ENCODE results near the gene TMA7. TPM values are rescaled to one million over a fixed set of nuclear protein-coding genes. Genes with fewer than 3 reads are reported as not detected.

Gene TMA7
- total RNA-seq, 1 experiment from 2014 or later = 479 TPM

Other genes starting within 250 kb of the TMA7 start
- not detected in 2 replicates for gene CAMP, start 216.8 kb upstream of the TMA7 start, total RNA-seq (2014; rRNA removed; shearing (Covaris generic))
- gene ZNF589, start 199.2 kb upstream of the TMA7 start, total RNA-seq (2014; rRNA removed; shearing (Covaris generic)) = 0.47 and 1.1 TPM in 2 replicates
- gene NME6, start 138.9 kb upstream of the TMA7 start, total RNA-seq (2014; rRNA removed; shearing (Covaris generic)) = 22.0 and 31.0 TPM in 2 replicates
- not detected in 2 replicates for gene SPINK8, start 106.6 kb upstream of the TMA7 start, total RNA-seq (2014; rRNA removed; shearing (Covaris generic))
- gene FBXW12, start 68.0 kb upstream of the TMA7 start, total RNA-seq (2014; rRNA removed; shearing (Covaris generic)) = not detected in 2 replicates
- 4.1 and 8.9 TPM in 2 replicates for gene PLXNB1, start 10.2 kb upstream of the TMA7 start, total RNA-seq (2014; rRNA removed; shearing (Covaris generic))
- gene CCDC51, start 138 bp upstream of the TMA7 start, total RNA-seq (2014; rRNA removed; shearing (Covaris generic)) = 10.6 and 11.0 TPM in 2 replicates
- gene ATRIP, start 6.5 kb downstream of the TMA7 start, total RNA-seq (2014; rRNA removed; shearing (Covaris generic)) = 4.9 and 7.2 TPM in 2 replicates
- gene SHISA5, start 63.9 kb downstream of the TMA7 start, total RNA-seq (2014; rRNA removed; shearing (Covaris generic)) = 282 and 311 TPM in 2 replicates
- 19.5 and 31.0 TPM in 2 replicates for gene PFKFB4, start 116.5 kb downstream of the TMA7 start, total RNA-seq (2014; rRNA removed; shearing (Covaris generic))
- 0.17 and 2.7 TPM in 2 replicates for gene UCN2, start 123.5 kb downstream of the TMA7 start, total RNA-seq (2014; rRNA removed; shearing (Covaris generic))
- 17.0 and 33.1 TPM in 2 replicates for gene COL7A1, start 155.1 kb downstream of the TMA7 start, total RNA-seq (2014; rRNA removed; shearing (Covaris generic))
- 147 and 314 TPM in 2 replicates for gene UQCRC1, start 169.4 kb downstream of the TMA7 start, total RNA-seq (2014; rRNA removed; shearing (Covaris generic))
- gene TMEM89, start 181.5 kb downstream of the TMA7 start, total RNA-seq (2014; rRNA removed; shearing (Covaris generic)) = not detected in 2 replicates
- 15.2 and 21.3 TPM in 2 replicates for gene SLC26A6, start 195.2 kb downstream of the TMA7 start, total RNA-seq (2014; rRNA removed; shearing (Covaris generic))
- gene CELSR3, start 222.6 kb downstream of the TMA7 start, total RNA-seq (2014; rRNA removed; shearing (Covaris generic)) = 3.8 and 5.2 TPM in 2 replicates
- gene NCKIPSD, start 245.7 kb downstream of the TMA7 start, total RNA-seq (2014; rRNA removed; shearing (Covaris generic)) = 34.2 and 35.4 TPM in 2 replicates

Measured in M059J (cell line).